WTC11 (cell line): ENCODE results near the gene GRID2. TPM values are rescaled to one million over a fixed set of nuclear protein-coding genes. Genes with fewer than 3 reads are reported as not detected.

Source experiments
- ATAC-seq: fragments of 200-7000 bp; cut with Tn5 transposase; 2 replicates; pipeline ENCODE4 v1.10.0; 2021; ENCODE audit warnings: mild to moderate bottlenecking, moderate library complexity
- CTCF ChIA-PET: fragments of 300-600 bp; sonication (Branson Sonifier 250); formaldehyde crosslinking; loops from one replicate; lab custom pipeline; 2021; ENCODE audit warnings: antibody characterized with exemption; lab: Charles Lee
- POLR2A ChIA-PET: fragments of 350-600 bp; sonication (Branson Sonifier 250); formaldehyde crosslinking; loops from one replicate; lab custom pipeline; 2021; ENCODE audit warnings: antibody characterized with exemption; lab: Charles Lee
- DNase-seq: peaks from one replicate; pipeline ENCODE4 v3.0.0; 2021; ENCODE audit warnings: low spot score
- H3K27ac Mint-ChIP-seq: 2 replicates; pipeline ENCODE4 v1.8.0; 2021; ENCODE audit warnings: mixed read lengths
- H3K27me3 Mint-ChIP-seq: 2 replicates; pipeline ENCODE4 v1.8.0; 2021; ENCODE audit warnings: low read depth, mild to moderate bottlenecking, moderate library complexity, mixed read lengths
- H3K36me3 Mint-ChIP-seq: 2 replicates; pipeline ENCODE4 v1.8.0; 2021; ENCODE audit warnings: mixed read lengths
- H3K4me1 Mint-ChIP-seq: 2 replicates; pipeline ENCODE4 v1.8.0; 2022; ENCODE audit warnings: mixed read lengths
- H3K4me3 Mint-ChIP-seq: 2 replicates; pipeline ENCODE4 v1.8.0; 2021; ENCODE audit warnings: mild to moderate bottlenecking, moderate library complexity, mixed read lengths
- H3K9me3 Mint-ChIP-seq: 2 replicates; pipeline ENCODE4 v1.8.0; 2021; ENCODE audit warnings: mixed read lengths
- JUN ChIP-seq: sonication (generic); formaldehyde crosslinking; IDR thresholded peaks from 2 replicates; pipeline ENCODE4 v1.8.0; 2023; ENCODE audit warnings: mild to moderate bottlenecking, missing genetic modification reagents
- NR1H2 ChIP-seq: sonication (generic); formaldehyde crosslinking; IDR thresholded peaks from 2 replicates; pipeline ENCODE4 v1.9.0; 2021; ENCODE audit warnings: mild to moderate bottlenecking, moderate library complexity, missing genetic modification reagents
- NR3C1 ChIP-seq: sonication (generic); formaldehyde crosslinking; conservative IDR thresholded peaks from 2 replicates; pipeline ENCODE4 v1.8.1; 2023; ENCODE audit warnings: low read depth, mild to moderate bottlenecking, missing genetic modification reagents
- SOX15 ChIP-seq: fragments of 250-450 bp; sonication (Bioruptor Pico); IDR thresholded peaks from 2 replicates; pipeline ENCODE4 v1.9.0; 2021; ENCODE audit warnings: mild to moderate bottlenecking
- TEAD1 ChIP-seq: sonication (generic); formaldehyde crosslinking; IDR thresholded peaks from 2 replicates; pipeline ENCODE4 v1.8.0; 2022; ENCODE audit warnings: mild to moderate bottlenecking, missing genetic modification reagents
- total RNA-seq: library from RNA; stranded (reverse); gene quantifications from 3 replicates; pipeline ENCODE4 v1.2.3, GENCODE V29; 2021
- TF ChIP-seq, protein P1 (sequence below): sonication (generic); formaldehyde crosslinking; IDR thresholded peaks from 2 replicates; pipeline ENCODE4 v1.8.0; 2022; ENCODE audit warnings: missing genetic modification reagents
- TF ChIP-seq, protein P2 (sequence below): sonication (generic); formaldehyde crosslinking; conservative IDR thresholded peaks from 2 replicates; pipeline ENCODE4 v1.8.1; 2023; ENCODE audit warnings: mild to moderate bottlenecking, low read depth, missing genetic modification reagents, moderate library complexity
- TF ChIP-seq, protein P3 (sequence below): sonication (generic); formaldehyde crosslinking; IDR thresholded peaks from 2 replicates; pipeline ENCODE4 v1.8.1; 2023; ENCODE audit warnings: mild to moderate bottlenecking, missing genetic modification reagents, moderate library complexity
- TF ChIP-seq, protein P4 (sequence below): sonication (generic); formaldehyde crosslinking; IDR thresholded peaks from 2 replicates; pipeline ENCODE4 v1.8.0; 2022; ENCODE audit warnings: mild to moderate bottlenecking, missing genetic modification reagents
- TF ChIP-seq, protein P5 (sequence below): fragments of 250-450 bp; sonication (Bioruptor Pico); conservative IDR thresholded peaks from 2 replicates; pipeline ENCODE4 v1.9.0; 2021; ENCODE audit warnings: mild to moderate bottlenecking

The GRID2 gene
- total RNA-seq, 1 experiment from 2014 or later, result 26.8 TPM

DNA sequence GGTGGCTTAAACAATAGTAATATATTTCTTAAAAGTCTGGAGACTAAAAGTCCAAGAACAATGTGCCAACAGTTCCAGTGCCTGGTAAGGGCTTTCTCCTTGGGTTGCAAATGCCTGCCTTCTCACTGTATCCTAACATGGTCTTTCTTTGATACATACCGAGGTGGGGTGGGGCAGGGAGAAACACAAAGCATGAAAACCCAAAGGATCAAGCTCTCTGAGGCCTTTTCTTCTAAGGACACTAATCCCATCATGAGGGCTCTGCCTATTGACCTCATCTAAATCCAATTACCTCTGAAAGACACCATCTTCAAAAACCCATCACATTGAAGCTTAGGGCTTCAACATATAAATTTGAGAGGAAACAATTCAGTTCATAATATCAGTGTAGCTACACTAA lies 311.3 kb downstream of the GRID2 start:
- peaks cover 5% of the 10 kb centered on the region; the same call in 1 of the 2 replicates for H3K9me3 Mint-ChIP-seq
- CTCF ChIA-PET, result no interaction called here

DNA sequence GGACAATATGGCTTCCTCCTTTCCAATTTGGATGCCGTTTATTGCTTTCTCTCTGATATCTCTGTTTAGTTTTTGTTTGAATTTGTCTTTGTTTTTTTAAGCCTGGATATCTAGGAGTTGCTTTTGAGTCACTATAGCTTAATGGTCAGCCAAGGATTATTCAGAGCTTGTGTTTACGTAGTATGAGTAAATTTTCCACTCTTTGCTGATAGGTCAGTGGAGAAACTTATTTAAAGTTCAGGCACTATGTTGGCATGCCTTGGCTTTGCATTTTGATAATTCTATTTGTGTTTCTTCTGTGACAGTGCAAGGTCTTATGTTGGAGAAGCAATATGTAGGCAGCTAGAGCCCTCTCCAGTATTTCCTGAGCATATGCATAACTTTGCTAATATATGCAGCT lies 315.2 kb downstream of the GRID2 start:
- H3K4me1 Mint-ChIP-seq, result peaks cover 5% of the 10 kb centered on the region
- H3K36me3 Mint-ChIP-seq, result peaks cover 6% of the 10 kb centered on the region
- no peak overlapping the region for H3K4me3 Mint-ChIP-seq
- TF ChIP-seq, protein P1, sequence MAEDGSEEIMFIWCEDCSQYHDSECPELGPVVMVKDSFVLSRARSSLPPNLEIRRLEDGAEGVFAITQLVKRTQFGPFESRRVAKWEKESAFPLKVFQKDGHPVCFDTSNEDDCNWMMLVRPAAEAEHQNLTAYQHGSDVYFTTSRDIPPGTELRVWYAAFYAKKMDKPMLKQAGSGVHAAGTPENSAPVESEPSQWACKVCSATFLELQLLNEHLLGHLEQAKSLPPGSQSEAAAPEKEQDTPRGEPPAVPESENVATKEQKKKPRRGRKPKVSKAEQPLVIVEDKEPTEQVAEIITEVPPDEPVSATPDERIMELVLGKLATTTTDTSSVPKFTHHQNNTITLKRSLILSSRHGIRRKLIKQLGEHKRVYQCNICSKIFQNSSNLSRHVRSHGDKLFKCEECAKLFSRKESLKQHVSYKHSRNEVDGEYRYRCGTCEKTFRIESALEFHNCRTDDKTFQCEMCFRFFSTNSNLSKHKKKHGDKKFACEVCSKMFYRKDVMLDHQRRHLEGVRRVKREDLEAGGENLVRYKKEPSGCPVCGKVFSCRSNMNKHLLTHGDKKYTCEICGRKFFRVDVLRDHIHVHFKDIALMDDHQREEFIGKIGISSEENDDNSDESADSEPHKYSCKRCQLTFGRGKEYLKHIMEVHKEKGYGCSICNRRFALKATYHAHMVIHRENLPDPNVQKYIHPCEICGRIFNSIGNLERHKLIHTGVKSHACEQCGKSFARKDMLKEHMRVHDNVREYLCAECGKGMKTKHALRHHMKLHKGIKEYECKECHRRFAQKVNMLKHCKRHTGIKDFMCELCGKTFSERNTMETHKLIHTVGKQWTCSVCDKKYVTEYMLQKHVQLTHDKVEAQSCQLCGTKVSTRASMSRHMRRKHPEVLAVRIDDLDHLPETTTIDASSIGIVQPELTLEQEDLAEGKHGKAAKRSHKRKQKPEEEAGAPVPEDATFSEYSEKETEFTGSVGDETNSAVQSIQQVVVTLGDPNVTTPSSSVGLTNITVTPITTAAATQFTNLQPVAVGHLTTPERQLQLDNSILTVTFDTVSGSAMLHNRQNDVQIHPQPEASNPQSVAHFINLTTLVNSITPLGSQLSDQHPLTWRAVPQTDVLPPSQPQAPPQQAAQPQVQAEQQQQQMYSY (CRISPR knock-in tag), result no peak
- ATAC-seq, result no peak
- H3K9me3 Mint-ChIP-seq, result peaks cover 5% of the 10 kb centered on the region; the same call in 1 of the 2 replicates
- no peak for DNase-seq
- ChIA-PET CTCF (interaction anchor here (1.0 kb wide), 1 partner anchor 11 kb away, joined by 3 read pairs; no protein-coding TSS in a partner anchor), POLR2A (no interaction called here)
- no peaks in the 10 kb centered on the region for H3K27me3 Mint-ChIP-seq
- H3K27ac Mint-ChIP-seq, result no peak overlapping the region

More for the DNA sequence above, 311.3 kb downstream of the GRID2 start:
- TF ChIP-seq, protein P2, sequence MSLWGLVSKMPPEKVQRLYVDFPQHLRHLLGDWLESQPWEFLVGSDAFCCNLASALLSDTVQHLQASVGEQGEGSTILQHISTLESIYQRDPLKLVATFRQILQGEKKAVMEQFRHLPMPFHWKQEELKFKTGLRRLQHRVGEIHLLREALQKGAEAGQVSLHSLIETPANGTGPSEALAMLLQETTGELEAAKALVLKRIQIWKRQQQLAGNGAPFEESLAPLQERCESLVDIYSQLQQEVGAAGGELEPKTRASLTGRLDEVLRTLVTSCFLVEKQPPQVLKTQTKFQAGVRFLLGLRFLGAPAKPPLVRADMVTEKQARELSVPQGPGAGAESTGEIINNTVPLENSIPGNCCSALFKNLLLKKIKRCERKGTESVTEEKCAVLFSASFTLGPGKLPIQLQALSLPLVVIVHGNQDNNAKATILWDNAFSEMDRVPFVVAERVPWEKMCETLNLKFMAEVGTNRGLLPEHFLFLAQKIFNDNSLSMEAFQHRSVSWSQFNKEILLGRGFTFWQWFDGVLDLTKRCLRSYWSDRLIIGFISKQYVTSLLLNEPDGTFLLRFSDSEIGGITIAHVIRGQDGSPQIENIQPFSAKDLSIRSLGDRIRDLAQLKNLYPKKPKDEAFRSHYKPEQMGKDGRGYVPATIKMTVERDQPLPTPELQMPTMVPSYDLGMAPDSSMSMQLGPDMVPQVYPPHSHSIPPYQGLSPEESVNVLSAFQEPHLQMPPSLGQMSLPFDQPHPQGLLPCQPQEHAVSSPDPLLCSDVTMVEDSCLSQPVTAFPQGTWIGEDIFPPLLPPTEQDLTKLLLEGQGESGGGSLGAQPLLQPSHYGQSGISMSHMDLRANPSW (CRISPR knock-in tag), result no peak
- TF ChIP-seq, protein P1 (CRISPR knock-in tag), result no peak
- TF ChIP-seq, protein P3, sequence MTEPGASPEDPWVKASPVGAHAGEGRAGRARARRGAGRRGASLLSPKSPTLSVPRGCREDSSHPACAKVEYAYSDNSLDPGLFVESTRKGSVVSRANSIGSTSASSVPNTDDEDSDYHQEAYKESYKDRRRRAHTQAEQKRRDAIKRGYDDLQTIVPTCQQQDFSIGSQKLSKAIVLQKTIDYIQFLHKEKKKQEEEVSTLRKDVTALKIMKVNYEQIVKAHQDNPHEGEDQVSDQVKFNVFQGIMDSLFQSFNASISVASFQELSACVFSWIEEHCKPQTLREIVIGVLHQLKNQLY, result no peak
- no peak for TF ChIP-seq NR3C1
- TF ChIP-seq SOX15 (CRISPR knock-in tag), result no peak
- TF ChIP-seq JUN (CRISPR knock-in tag), result no peak
- TF ChIP-seq, protein P4, sequence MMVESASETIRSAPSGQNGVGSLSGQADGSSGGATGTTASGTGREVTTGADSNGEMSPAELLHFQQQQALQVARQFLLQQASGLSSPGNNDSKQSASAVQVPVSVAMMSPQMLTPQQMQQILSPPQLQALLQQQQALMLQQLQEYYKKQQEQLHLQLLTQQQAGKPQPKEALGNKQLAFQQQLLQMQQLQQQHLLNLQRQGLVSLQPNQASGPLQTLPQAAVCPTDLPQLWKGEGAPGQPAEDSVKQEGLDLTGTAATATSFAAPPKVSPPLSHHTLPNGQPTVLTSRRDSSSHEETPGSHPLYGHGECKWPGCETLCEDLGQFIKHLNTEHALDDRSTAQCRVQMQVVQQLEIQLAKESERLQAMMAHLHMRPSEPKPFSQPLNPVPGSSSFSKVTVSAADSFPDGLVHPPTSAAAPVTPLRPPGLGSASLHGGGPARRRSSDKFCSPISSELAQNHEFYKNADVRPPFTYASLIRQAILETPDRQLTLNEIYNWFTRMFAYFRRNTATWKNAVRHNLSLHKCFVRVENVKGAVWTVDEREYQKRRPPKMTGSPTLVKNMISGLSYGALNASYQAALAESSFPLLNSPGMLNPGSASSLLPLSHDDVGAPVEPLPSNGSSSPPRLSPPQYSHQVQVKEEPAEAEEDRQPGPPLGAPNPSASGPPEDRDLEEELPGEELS, result no peak
- TF ChIP-seq NR1H2 (CRISPR knock-in tag), result no peak
- TF ChIP-seq, protein P5, sequence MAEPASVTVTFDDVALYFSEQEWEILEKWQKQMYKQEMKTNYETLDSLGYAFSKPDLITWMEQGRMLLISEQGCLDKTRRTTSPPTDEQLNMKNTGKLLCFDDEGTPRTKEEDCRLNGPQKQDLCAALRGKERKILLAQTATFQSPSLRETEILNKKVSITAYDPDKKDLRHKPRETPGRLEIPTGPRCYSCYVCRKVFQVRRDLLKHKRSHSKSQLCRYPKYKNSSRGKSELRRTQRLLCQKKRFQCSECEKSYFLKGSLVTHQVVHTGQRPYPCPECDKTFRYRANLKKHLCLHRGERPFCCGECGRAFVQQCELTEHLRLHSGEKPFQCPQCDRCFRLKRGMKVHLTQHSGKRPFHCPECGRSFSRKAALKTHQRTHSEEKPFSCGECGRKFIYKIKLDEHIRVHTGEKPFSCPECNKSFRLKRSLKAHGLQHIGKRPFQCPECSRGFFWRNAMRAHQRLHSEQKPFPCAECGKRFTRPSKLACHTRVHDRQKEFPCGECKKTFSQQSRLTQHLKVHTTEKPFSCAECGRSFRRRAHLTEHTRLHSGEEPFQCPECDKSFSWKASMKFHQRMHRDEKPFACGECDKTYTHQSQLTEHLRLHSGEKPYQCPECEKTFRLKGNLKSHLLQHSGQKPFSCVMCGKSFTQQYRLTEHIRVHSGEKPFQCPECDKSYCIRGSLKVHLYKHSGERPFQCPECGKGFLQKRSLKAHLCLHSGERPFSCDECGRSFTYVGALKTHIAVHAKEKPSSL (CRISPR knock-in tag), result no peak
- no peak for TF ChIP-seq TEAD1 (CRISPR knock-in tag)
- TF ChIP-seq, all 79 proteins: peak for 0
- peak; percentile 68 for ATAC-seq
- no peak for DNase-seq
- H3K4me3 Mint-ChIP-seq, result no peak overlapping the region
- peaks cover 20% of the 10 kb centered on the region for H3K4me1 Mint-ChIP-seq
- peaks cover 6% of the 10 kb centered on the region for H3K36me3 Mint-ChIP-seq
- no peak overlapping the region for H3K27ac Mint-ChIP-seq
- POLR2A ChIA-PET, result no interaction called here
- H3K27me3 Mint-ChIP-seq, result no peaks in the 10 kb centered on the region
